KOPT-K1 (cell line): Measurements from ENCODE around the gene SHLD2.
"Not testable (repeated sequence)": the region's sequence is repeated elsewhere in the genome, so short reads cannot be mapped to it uniquely, and the experiment has no call there.

Experiments
- H3K27ac ChIP-seq: fragments of 200-600 bp; sonication (generic); 2 replicates; pipeline ENCODE4 v1.5.1; 2016; ENCODE audit warnings: antibody characterized with exemption, mild to moderate bottlenecking, low read depth, low read length; ENCODE audit not compliant: poor library complexity, severe bottlenecking
- H3K36me3 ChIP-seq: fragments of 200-600 bp; sonication (generic); 2 replicates; pipeline ENCODE4 v1.5.1; 2017; ENCODE audit warnings: antibody characterized with exemption, mild to moderate bottlenecking, low read length, moderate library complexity; ENCODE audit not compliant: insufficient read depth
- H3K9me3 ChIP-seq: fragments of 200-600 bp; sonication (generic); 2 replicates; pipeline ENCODE4 v1.5.1; 2017; ENCODE audit warnings: antibody characterized with exemption, low read length, mild to moderate bottlenecking; ENCODE audit not compliant: insufficient read depth, poor library complexity, severe bottlenecking

Gene SHLD2

DNA sequence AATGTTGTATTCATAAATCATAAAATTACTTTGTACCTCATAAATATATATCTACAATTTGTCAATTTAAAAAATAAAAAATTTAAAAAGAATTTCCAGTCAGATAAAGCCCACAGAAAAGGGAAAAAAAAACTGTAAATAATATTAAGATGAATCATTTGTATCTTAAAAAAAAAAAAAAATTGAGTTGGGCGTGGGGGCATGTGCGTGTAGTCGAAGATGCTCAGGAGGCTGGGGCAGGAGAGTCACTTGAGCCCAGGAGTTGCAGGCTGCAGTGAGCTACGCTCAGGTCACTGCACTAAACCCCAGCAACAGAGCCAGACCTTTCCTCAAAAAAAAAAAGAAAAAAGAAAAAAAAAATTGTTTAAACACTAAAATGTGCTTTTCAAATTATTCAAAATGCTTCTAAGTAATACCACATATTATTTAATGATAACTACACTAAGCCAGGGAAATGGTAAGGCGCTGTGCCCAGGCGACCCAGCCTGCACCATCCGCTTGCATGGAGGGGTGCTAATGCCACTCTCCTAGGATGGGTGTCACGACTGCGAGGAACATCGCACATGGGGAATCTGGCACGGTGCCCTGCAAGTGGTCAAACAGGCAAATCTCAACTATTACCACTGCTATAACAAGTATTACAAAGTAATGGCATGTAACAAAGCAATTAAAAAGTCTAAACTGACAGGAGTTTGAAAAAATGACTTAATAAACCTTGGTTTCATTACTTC is 15.7 kb upstream of the SHLD2 start:
- Histone ChIP-seq H3K9me3 (no peaks in the 10 kb centered on the region), H3K36me3 (peaks cover 19% of the 10 kb centered on the region), H3K27ac (no peak overlapping the region)

DNA sequence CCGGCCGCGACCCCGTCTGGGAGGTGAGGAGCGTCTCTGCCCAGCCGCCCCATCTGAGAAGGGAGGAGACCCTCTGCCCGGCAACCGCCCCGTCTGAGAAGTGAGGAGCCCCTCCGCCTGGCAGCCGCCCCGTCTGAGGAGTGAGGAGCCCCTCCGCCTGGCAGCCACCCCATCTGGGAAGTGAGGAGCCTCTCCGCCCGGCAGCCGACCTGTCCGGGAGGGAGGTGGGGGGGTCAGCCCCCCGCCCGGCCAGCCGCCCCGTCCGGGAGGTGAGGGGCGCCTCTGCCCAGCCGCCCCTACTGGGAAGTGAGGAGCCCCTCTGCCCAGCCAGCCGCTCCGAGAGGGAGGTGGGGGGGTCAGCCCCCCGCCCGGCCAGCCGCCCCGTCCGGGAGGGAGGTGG is 14.4 kb upstream of the SHLD2 start:
- peaks cover 12% of the 10 kb centered on the region for H3K36me3 ChIP-seq
- not testable (repeated sequence) for H3K9me3 ChIP-seq, H3K27ac ChIP-seq

DNA sequence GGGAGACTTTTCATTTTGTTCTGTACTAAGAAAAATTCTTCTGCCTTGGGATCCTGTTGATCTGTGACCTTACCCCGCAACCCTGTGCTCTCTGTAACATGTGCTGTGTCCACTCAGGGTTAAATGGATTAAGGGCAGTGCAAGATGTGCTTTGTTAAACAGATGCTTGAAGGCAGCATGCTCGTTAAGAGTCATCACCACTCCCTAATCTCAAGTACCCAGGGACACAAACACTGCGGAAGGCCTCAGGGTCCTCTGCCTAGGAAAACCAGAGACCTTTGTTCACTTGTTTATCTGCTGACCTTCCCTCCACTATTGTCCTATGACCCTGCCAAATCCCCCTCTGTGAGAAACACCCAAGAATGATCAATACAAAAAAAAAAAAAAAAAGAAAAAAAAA is 13.4 kb upstream of the SHLD2 start:
- H3K36me3 ChIP-seq, H3K27ac ChIP-seq: not testable (repeated sequence)

DNA sequence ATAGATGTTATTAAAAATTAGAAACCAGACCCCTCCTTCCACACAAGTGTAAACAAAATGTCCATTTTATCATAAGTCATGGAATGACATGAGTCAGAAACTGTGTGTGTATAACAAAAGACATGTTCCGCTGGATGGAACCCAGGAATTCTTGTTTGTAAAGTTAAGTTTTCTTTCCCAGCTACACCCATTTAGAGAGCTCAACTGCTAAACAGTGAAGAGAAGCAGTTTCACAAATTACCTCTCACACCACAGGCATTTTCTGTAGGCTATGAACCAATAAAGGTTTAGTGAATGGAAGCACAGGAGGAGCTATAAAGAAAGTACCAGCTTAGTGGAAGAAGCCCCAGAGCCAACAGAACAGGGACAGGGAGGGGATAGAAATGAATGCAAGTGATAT is 12.8 kb upstream of the SHLD2 start:
- H3K27ac ChIP-seq, H3K9me3 ChIP-seq: not testable (repeated sequence)
- H3K36me3 ChIP-seq, result peaks cover 15% of the 10 kb centered on the region

More for the DNA sequence above, 13.4 kb upstream of the SHLD2 start:
- not testable (repeated sequence) for H3K9me3 ChIP-seq

DNA sequence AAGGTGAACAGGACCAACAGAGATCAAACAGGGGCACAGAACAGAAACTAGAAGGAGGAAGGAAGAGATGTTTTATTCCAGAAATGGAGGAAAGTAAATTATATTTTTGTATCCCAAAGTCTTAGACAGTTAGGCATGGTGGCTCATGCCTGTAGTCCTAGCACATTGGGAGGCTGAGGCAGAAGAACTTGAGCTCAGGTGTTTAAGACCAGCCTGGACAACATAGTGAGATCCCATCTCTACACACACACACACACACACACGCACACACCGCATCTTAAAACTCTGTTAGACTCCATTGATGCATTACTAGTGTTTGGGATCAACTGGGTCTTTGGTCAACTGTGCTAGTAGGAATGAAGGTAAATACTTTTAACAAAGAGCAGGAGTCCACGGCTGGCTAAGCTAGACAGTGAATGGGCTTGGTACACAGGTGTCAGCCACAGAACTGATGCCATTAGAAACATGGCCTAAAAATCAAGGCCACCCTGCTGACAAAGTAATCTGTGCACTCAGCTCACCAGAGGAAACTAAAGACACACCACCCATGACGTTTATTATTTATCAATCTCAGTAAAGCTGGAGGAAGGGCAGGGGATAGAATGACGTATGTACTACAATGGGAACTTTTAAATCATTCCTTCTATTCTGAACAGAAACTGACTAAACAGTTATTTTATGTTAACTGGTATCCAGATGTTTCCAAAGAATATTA is 11.3 kb upstream of the SHLD2 start:
- H3K27ac ChIP-seq, H3K9me3 ChIP-seq: not testable (repeated sequence)
- H3K36me3 ChIP-seq, result peaks cover 23% of the 10 kb centered on the region

DNA sequence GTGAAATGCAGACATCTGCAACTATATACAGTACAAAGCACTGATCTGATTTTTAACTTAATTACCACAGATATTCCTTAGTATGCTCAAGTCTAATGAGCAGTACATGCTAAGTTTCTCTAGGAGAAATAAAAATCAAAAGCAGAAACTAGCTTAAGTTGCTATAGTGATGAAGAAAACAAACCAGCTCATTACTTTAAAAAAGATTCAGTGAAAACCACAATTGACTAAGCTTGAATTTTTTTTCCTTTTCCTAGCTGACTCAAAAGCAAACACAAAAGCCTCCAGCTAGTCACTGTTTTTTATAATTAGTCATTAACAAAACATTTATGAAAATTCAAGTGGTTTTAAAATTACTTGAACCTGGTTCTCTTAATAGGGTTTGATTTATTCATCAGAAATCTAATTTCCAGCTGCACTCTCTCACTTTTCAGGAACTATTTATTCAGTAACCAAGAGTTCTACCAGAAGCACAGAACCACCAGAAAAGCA is 10.7 kb upstream of the SHLD2 start:
- not testable (repeated sequence) for H3K9me3 ChIP-seq, H3K27ac ChIP-seq
- peaks cover 29% of the 10 kb centered on the region for H3K36me3 ChIP-seq

DNA sequence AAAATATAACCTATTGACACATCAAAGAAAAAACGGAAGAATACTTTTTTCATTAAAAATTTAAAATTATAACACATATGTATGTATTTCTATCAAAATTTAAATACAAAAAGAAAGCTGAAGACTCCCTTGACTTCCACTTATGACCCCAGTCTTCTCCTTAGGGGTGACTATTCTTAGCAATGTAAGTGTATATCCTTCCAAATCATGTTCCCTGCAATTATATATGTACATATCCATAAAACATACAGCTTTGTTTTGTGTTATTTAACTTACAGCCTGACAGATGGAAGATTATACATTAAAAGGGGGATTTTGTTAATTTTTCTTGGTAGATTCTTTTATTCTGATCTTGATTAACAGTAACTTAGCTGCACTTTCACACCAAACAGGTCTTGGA is 9.5 kb upstream of the SHLD2 start:
- H3K9me3 ChIP-seq, result no peaks in the 10 kb centered on the region
- no peak overlapping the region for H3K27ac ChIP-seq
- H3K36me3 ChIP-seq, result peaks cover 41% of the 10 kb centered on the region

DNA sequence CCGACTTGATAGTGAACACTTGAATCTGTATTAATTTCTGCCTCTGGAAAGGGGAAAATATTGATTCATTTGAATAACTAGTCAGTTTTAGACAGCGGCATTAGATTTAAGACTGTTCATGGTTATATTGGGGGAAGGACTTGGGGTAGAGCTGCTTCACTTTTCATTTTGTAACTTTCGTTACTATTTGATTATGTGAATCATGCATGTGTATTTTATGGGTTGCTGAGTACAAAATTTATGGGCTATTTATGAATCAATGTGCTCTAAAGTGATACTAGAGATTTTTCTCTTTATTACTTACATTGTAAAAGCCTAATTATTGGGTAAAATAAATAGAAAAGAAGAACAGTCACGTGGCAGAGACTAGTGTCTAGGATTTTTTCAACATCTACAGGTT is 5.3 kb upstream of the SHLD2 start:
- peaks cover 52% of the 10 kb centered on the region for H3K36me3 ChIP-seq
- H3K9me3 ChIP-seq, result no peaks in the 10 kb centered on the region

DNA sequence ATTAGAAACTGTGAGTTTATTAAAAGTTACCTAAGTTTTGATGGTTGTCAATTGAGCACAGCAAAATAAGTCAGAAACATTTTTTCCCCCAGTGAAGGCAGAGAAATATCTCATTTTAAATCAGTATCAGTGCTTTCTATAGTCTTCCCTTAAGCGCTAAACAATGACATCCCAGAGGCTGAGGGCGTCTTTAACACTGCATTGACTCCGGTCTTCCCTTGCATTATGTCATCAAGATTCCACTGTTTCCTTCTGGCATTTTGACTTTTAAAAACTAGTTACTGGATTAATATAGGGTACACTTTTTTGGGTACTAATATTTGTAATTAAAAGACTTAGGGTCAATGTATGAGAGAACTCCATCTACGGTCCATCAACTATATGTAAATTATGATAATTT is 4.2 kb upstream of the SHLD2 start:
- no peak overlapping the region for H3K27ac ChIP-seq
- peaks cover 48% of the 10 kb centered on the region for H3K36me3 ChIP-seq

More for the DNA sequence above, 5.3 kb upstream of the SHLD2 start:
- no peak overlapping the region for H3K27ac ChIP-seq

DNA sequence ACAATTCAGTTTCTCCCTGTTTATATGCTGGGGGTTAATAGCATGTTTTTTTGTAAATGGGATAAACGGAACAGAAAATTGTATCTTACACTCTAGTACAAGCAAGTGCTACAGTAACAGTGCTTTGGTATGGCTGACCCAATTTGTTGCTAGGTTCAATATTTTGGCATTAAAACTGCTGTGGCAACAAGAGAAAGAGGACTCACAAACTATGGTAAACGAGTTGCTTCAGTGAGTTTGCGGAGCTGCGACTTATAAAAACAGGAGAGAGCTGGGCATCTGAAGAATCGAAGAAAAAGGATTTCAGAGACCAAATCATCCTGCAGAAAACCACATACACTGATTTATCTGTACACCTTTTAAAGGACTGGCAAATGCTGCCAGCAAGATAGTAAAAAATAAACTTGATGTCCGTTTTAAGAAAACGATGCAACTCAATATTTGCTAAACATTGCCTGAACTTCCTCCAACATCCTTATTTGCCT is 2.6 kb upstream of the SHLD2 start:
- peaks cover 37% of the 10 kb centered on the region for H3K36me3 ChIP-seq
- peak overlapping the region; percentile 90 for H3K27ac ChIP-seq
- no peaks in the 10 kb centered on the region for H3K9me3 ChIP-seq

More for the DNA sequence above, 4.2 kb upstream of the SHLD2 start:
- H3K9me3 ChIP-seq, result no peaks in the 10 kb centered on the region

DNA sequence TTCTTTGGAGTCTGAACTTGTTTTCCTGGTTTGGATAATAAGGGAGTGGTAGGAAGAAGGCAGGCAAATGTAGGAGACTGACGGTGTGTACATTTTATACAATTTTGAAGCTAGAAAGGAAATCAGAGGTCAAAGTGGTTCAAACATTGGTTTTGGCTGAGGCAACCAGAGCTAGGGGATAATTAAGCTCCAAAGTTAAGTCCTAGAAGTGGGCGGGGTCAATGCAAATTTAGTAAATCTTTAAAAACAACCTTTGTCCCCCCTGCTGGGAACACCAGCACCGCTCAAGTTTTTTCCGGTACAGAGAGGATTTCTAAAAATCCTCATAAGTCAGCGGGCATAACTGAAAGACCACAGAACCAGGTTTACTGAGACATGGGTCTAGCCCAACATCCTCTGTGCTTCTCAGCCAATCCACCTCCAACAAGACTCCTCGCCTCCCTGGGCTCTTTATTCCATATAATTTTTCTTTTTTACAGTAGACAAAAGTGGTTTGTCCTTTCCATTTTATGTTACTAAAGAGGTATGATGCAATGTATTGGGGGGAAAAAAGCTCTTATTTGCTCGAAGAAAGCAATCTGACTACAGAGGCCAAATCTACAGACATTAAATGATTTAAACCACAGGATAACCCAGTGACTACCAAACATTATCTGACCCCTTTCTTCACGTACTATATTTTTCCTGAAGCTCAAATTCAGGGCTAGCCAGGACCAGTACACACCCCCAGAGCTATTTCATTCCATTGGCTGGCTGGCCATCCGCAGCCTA is 2.0 kb upstream of the SHLD2 start:
- Histone ChIP-seq H3K36me3 (peaks cover 35% of the 10 kb centered on the region), H3K9me3 (no peaks in the 10 kb centered on the region), H3K27ac (peak overlapping the region; percentile 90)

DNA sequence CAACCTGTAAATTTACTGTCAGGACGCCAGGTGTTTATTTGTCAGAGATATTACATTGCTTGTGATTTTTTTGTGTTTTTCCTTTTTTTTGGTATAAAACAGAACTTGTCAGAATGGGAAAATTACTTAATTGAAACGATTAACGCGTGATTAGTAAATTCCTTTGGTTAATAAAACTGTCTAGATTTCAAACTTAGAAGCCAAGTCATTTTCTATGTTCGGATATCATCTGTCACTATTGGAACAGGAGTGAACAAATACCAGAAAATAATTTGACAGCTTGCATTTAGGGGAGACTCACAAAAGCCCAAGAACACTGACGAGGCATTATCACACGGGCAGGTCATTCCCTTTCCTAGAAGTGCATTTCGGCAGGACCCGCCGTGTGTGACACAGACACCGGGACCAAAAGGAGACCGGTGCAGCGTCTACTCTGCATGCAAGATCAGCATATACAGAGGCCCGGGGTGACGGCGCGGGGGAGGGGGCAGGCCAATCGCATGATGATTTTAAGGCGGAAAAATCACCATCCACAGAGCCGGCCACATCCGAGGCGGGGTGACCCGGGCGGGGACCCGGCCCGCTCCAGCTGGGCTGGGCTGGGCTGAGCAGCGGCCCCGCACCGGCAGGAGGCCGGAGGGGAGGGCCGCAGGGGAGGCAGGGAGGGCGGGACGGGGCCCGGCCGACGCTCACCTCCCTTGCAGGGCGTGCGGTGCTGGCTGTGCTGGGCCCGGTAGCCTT is 1.2 kb upstream of the SHLD2 start:
- H3K36me3 ChIP-seq, result peaks cover 41% of the 10 kb centered on the region
- H3K9me3 ChIP-seq, result no peaks in the 10 kb centered on the region
- peak overlapping the region; percentile 90 for H3K27ac ChIP-seq

DNA sequence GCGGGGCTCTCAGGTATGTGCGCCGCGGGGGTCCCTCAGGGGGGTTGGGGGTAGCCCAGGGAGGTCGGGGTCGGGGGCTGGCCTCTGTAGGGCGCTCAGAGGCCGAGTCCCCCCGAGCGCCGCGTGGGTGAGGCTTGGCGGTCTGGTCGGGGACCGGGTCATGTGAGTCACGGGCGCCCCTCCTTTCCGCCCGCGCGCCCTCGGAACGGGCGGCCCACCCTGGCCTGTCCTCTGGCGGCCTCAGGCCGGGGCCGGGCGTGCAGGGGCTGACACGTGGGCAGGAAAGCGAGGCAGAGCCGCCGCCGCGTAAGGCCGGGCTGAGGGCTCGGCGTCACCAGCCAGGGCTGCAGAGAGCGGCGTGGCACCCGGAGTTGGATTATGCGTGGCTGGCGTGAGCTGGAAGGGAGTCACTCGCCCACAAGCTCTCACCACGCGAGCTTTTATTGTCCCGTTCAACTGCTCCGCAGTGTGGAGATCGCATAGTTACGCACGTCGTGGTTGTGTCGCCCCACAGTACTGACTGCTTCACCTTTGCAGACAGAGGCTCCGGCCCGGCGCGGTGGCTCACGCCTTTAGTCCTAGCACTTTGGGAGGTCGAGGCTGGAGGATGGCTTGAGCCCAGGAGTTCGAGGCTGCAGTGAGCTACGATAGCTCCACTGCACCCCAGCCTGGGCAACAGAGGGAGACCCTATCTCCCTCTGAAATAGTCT is 385 bp downstream of the SHLD2 start:
- Histone ChIP-seq H3K36me3 (peaks cover 41% of the 10 kb centered on the region), H3K27ac (peak overlapping the region; percentile 85), H3K9me3 (peaks cover 4% of the 10 kb centered on the region)

DNA sequence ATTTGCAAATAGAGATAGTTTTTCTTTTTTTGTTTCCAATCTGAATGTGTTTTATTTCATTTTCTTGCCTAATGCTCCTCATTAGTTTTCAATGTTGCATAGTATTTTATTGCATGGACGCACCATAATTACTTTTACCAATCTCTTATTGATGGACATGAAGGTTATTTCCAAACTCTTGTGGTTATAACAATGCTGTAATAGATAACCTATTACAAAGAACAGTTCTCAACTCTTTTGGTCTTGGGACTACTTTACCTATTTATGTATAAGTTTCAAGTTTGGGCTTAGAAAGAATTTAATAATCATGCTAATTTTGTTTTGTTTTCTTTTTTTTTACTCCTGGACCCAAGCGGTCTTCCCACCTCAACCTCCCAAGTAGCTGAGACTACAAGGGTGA is 7.0 kb downstream of the SHLD2 start:
- H3K9me3 ChIP-seq, result peaks cover 4% of the 10 kb centered on the region
- H3K27ac ChIP-seq, result no peak overlapping the region
- H3K36me3 ChIP-seq, result peaks cover 75% of the 10 kb centered on the region
